Measurements from ENCODE around the gene FLACC1.

The FLACC1 gene

GRCh38 chr2:201377218-201377617 is 20.1 kb upstream of the FLACC1 start:
- TF ChIP-seq, protein P1, sequence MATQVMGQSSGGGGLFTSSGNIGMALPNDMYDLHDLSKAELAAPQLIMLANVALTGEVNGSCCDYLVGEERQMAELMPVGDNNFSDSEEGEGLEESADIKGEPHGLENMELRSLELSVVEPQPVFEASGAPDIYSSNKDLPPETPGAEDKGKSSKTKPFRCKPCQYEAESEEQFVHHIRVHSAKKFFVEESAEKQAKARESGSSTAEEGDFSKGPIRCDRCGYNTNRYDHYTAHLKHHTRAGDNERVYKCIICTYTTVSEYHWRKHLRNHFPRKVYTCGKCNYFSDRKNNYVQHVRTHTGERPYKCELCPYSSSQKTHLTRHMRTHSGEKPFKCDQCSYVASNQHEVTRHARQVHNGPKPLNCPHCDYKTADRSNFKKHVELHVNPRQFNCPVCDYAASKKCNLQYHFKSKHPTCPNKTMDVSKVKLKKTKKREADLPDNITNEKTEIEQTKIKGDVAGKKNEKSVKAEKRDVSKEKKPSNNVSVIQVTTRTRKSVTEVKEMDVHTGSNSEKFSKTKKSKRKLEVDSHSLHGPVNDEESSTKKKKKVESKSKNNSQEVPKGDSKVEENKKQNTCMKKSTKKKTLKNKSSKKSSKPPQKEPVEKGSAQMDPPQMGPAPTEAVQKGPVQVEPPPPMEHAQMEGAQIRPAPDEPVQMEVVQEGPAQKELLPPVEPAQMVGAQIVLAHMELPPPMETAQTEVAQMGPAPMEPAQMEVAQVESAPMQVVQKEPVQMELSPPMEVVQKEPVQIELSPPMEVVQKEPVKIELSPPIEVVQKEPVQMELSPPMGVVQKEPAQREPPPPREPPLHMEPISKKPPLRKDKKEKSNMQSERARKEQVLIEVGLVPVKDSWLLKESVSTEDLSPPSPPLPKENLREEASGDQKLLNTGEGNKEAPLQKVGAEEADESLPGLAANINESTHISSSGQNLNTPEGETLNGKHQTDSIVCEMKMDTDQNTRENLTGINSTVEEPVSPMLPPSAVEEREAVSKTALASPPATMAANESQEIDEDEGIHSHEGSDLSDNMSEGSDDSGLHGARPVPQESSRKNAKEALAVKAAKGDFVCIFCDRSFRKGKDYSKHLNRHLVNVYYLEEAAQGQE (IDR thresholded peaks at IDR 0.05; ENCODE audit: insufficient read depth in 1 of 2, low read depth in 2 of 2, low read length in 2 of 2): no peak
- no peak for TF ChIP-seq POLR2AphosphoS5 (IDR thresholded peaks at IDR 0.05; ENCODE audit: low read depth, low read length)
- TF ChIP-seq FOXP2 (optimal IDR thresholded peaks at IDR 0.05; ENCODE audit: borderline replicate concordance, extremely low read depth, extremely low read length, insufficient read depth): no peak
- no peak for TF ChIP-seq SIN3A (IDR thresholded peaks at IDR 0.05; ENCODE audit: borderline replicate concordance, insufficient read depth, low read length)
- TF ChIP-seq TAF1 (IDR thresholded peaks at IDR 0.05; ENCODE audit: borderline replicate concordance, insufficient read depth, low read length): no peak

DNA sequence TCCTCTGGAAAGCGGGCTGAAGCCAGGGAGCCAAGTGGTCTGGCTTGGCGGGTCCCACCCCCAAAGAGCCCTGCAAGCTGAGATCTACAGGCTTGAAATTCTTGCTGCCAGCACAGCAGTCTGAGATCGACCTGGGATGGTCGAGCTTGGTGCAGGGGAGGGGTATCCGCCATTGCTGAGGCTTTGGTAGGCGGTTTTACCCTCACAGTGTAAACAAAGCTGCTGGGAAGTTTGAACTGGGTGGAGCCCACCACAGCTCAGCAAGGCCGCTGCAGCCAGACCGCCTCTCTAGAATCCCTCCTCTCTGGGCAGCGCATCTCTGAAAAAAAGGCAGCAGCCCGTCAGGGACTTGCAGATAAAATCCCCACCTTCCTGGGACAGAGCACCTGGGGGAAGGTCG is 12.6 kb upstream of the FLACC1 start:
- TF ChIP-seq, protein P1 (IDR thresholded peaks at IDR 0.05; ENCODE audit: insufficient read depth in 1 of 2, low read depth in 2 of 2, low read length in 2 of 2): no peak

DNA sequence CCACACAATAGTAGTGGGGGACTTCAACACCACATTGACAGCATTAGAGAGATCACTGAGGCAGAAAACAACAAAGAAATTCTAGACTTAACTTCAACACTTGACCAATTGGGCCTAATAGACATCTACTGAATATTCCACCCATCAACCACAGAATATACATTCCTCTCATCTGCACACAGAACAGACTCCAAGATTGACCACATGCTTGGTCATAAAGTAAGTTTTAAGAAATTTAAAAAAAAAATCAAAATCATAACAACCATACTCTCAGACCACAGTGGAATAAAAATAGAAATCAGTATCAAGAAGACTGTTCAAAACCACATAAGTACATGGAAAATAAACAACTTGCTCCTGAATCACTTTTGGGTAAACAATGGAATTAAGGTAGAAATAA is 9.0 kb upstream of the FLACC1 start:
- TF ChIP-seq POLR2AphosphoS5 (IDR thresholded peaks at IDR 0.05; ENCODE audit: low read depth, low read length) (no peak), TAF1 (IDR thresholded peaks at IDR 0.05; ENCODE audit: borderline replicate concordance, insufficient read depth, low read length) (no peak), SIN3A (IDR thresholded peaks at IDR 0.05; ENCODE audit: borderline replicate concordance, insufficient read depth, low read length) (no peak), FOXP2 (optimal IDR thresholded peaks at IDR 0.05; ENCODE audit: borderline replicate concordance, extremely low read depth, extremely low read length, insufficient read depth) (no peak)
- TF ChIP-seq, protein P1 (IDR thresholded peaks at IDR 0.05; ENCODE audit: insufficient read depth in 1 of 2, low read depth in 2 of 2, low read length in 2 of 2): no peak

DNA sequence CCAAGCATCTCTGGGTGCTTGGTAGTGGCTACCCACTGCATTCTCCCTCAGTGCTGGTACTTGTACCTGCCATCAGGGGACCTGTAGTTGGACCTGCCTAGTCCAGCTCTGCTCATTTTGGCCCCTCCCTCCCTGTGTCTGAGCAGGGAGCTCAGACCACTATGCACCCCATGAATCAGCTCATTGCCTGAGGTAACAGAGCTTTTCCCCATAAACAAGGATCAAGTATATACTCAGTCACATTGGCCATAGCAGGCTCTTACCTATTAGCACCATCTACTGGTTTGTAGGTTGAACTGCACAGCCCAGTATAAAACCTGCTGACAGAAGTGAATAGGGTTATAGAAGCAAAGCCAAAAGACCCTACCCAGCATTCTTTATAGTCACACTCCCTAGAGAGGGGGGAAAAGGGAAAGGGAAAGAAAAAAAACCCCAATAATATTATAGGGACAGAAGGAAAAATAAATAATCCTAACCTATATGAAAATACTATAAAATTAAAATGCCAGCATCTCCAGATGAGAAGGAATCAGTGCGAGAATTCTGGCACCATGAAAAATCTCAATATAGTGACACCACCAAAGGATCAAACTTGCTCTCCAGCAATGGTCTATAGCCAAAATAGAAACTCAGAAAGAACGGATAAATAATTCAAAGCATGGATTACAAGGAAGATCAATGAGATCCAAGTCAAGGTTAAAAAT is 6.9 kb upstream of the FLACC1 start:
- TF ChIP-seq POLR2AphosphoS5 (IDR thresholded peaks at IDR 0.05; ENCODE audit: low read depth, low read length): no peak
- TF ChIP-seq, protein P1 (IDR thresholded peaks at IDR 0.05; ENCODE audit: insufficient read depth in 1 of 2, low read depth in 2 of 2, low read length in 2 of 2): no peak
- TF ChIP-seq SIN3A (IDR thresholded peaks at IDR 0.05; ENCODE audit: borderline replicate concordance, insufficient read depth, low read length): no peak
- TF ChIP-seq TAF1 (IDR thresholded peaks at IDR 0.05; ENCODE audit: borderline replicate concordance, insufficient read depth, low read length): no peak

- TF ChIP-seq, protein P1 (IDR thresholded peaks at IDR 0.05; ENCODE audit: insufficient read depth in 1 of 2, low read depth in 2 of 2, low read length in 2 of 2): no peak
- TF ChIP-seq TAF1 (IDR thresholded peaks at IDR 0.05; ENCODE audit: borderline replicate concordance, insufficient read depth, low read length) (no peak), FOXP2 (optimal IDR thresholded peaks at IDR 0.05; ENCODE audit: borderline replicate concordance, extremely low read depth, extremely low read length, insufficient read depth) (no peak), POLR2AphosphoS5 (IDR thresholded peaks at IDR 0.05; ENCODE audit: low read depth, low read length) (no peak), SIN3A (IDR thresholded peaks at IDR 0.05; ENCODE audit: borderline replicate concordance, insufficient read depth, low read length) (no peak)
These were observed 5.3 kb upstream of the FLACC1 start for GRCh38 chr2:201362396-201362795.
